EH (cell line): ENCODE data around the gene RGSL1.

Experiments
- DNase-seq: peaks from one replicate; pipeline ENCODE4 v3.0.0-alpha.2; 2015; ENCODE audit warnings: low read depth

Gene RGSL1

GRCh38 chr1:182549346-182549745 is 99.4 kb downstream of the RGSL1 start:
- DNase-seq: no peak

GRCh38 chr1:182549811-182550210 is 99.9 kb downstream of the RGSL1 start:
- DNase-seq: no peak

- no peak for DNase-seq
Measured at GRCh38 chr1:182552527-182552926, 102.6 kb downstream of the RGSL1 start.

DNA sequence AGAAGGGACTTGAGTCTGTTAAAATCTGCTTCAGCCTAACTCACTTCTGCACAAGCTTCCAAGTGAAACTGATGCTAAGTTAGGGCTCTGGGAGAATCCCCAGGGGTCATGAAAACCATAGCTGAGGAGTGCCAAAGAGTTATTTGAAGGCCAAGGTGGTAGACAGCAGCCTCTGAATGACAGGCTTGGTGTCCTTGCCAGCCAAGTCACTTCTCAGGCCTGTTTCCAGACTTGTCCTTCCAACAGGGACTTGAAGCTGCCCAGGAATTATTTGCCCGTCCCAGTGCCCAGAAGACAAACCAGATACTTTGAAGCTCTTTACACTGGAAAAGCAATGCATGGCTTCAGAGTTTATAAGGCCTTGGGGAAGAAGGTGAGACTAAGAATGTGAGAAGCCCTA is 105.5 kb downstream of the RGSL1 start:
- DNase-seq: no peak

GRCh38 chr1:182556279-182556678 is 106.3 kb downstream of the RGSL1 start:
- no peak for DNase-seq

- no peak for DNase-seq
Measured at GRCh38 chr1:182560392-182560984, 110.5 kb downstream of the RGSL1 start.

GRCh38 chr1:182561456-182561855 is 111.5 kb downstream of the RGSL1 start:
- DNase-seq: no peak

- DNase-seq: no peak
Measured at GRCh38 chr1:182563095-182563494, 113.1 kb downstream of the RGSL1 start.

DNA sequence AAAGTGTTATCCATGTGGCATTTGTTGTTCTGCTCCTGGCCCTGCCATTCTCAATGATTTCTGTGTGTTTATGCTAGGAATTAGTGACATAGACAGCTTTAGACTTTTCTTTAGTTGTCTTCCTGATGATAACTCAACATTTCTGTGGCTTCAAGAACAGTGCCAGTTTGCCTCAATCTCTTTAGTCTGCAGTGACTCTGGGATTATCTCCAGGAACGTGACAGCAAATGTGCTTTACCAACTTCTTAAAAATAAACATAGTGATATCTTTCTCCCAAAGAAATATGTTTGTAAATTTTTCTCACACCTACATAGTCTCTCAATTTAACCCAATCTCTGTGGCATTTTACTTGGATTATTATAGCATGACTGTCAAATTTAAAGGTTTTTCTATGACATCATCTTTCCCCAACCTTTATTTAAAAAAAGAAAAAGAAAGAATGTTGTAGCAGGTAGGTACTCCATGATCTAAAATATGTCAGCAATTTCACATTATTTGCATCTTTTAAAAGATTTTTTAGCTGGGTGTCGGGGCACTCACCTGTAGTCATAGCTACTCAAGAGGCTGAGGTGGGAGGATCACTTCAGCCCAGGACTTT is 114.6 kb downstream of the RGSL1 start:
- DNase-seq: no peak

- no peak for DNase-seq
Measured at GRCh38 chr1:182565537-182565936, 115.6 kb downstream of the RGSL1 start.

DNA sequence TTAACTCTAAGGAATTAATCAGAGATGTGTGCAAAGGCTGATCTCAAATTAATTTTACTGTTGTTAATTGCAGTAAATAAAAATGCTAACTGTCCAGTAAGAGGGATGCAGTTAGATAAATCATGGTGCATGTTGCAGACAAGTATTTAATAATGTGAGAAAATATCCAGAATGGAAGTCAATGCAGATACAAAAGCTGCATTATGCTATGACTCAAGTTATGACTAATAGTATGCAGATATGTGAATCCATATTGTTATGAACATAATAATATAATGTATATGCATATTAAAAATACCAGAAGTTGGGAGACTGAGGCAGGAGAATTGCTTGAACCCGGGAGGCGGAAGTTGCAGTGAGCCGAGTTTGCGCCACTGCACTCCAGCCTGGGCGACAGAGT is 117.7 kb downstream of the RGSL1 start:
- DNase-seq: no peak

DNA sequence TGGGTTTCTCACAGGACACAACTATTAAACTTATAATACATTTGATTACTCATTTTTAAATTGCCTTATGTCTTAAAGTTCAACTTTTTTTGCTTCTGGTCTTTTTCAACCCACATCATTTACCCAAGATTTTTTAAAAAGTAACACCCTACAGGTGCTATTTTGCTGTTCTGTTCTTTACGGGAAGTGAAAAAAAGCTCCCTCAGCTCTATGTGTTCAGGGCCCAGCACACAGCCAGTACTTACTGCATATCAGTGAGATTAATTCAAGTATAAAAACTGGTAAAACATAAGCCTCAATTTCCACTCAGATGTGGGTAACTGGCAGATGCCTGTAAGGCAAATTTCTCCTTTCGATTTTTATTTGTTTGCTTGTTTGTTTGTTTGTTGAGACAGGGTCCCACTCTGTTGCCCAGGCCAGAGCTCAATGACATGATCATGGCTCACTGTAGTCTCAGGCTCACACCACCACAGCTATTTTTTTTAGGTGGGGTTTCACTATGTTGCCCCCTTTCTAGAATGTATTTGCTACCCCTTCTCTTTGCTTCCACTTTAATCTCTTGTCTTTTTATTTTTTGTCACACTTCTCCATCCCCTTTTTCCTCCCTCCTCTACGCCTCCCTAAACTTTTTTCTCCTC is 118.8 kb downstream of the RGSL1 start:
- DNase-seq: no peak

- DNase-seq: no peak
Measured at GRCh38 chr1:182569939-182570610, 120.1 kb downstream of the RGSL1 start.

GRCh38 chr1:182570611-182570970 is 120.6 kb downstream of the RGSL1 start:
- DNase-seq: no peak

GRCh38 chr1:182574156-182574555 is 124.2 kb downstream of the RGSL1 start:
- no peak for DNase-seq

GRCh38 chr1:182575540-182576149 is 125.7 kb downstream of the RGSL1 start:
- peak; percentile 63 for DNase-seq

DNA sequence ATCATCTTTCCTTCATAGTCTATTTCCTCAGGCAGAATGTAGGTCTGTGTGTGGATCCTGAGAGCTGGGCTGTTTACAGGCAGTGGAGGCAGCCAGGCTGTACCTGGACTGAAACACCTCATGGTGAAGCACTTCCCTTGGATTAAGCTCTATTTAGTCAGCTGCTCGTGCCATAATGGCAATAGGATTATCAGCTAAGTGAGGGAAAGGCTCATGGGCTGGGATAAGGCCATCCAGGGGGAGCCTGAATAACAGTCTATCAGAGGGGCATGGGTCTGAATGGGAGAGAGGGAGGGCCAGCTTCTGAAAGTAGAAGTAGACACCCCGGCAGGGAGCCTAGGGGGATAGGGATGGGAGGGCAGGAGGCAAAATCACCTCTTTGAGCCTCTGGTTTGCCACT is 130.8 kb downstream of the RGSL1 start:
- no peak for DNase-seq

GRCh38 chr1:182584746-182585145 is 134.8 kb downstream of the RGSL1 start:
- DNase-seq: no peak

GRCh38 chr1:182586380-182586779 is 136.4 kb downstream of the RGSL1 start:
- DNase-seq: no peak

DNA sequence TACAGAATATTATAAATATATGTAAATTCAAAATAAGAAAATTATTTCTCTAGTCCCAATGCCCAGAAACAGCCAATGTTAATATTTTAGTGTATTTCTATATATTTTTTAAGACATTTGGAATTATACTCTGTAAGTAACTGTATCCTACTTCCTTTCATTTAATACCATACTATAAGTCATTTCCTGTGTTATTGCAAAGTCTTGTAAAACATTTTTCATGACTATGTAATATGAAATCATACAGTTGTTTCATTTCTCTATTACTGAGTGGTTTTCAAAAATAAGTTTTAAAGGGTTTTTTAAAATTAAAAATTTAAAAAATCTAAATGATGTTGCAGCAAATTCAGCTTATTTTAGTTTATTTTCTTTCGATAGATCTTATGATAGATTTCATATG is 137.1 kb downstream of the RGSL1 start:
- no peak for DNase-seq

DNA sequence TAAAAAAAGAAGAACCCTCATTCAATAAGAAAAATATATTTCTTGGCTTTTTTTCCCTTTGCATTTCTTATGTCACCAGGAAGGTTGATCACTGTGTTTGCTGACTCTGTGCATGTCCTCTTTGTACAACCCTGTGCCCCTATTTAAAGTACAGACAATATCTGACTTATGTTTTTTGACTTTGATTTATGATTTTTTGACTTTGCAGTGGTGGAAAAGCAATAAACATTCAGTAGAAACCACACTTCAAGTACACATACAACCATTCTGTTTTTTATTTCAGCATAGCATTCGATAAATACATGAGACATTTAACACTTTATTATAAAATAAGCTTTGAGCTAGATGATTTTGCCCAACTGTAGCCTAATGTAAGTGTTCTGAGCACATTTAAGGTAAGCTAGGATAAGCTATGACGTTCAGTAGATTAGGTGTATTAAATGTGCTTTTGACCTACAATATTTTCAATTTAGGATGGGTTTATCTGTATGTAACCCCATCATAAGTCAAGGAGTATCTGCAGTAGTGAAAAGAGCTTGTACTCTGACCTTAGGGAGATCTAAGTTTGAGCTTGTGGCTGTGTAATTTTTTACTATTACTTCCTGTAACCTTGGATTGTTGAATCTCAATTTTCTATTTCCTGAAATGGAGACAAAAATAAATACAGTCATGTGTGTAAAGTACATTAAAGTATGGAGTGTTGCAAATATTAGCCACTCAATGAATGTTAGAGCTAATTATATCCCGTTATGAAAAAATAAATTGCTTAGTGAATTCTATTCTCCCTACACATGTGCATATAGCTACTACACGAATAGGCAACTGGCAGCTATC is 137.9 kb downstream of the RGSL1 start:
- DNase-seq: no peak
